Measurements from ENCODE around the gene HCLS1. TPM values are rescaled to one million over a fixed set of nuclear protein-coding genes. Genes with fewer than 3 reads are reported as not detected.

Gene HCLS1
- total and polyA plus RNA-seq, 2 donors from 2014 or later = 11.7 to 102 TPM

DNA sequence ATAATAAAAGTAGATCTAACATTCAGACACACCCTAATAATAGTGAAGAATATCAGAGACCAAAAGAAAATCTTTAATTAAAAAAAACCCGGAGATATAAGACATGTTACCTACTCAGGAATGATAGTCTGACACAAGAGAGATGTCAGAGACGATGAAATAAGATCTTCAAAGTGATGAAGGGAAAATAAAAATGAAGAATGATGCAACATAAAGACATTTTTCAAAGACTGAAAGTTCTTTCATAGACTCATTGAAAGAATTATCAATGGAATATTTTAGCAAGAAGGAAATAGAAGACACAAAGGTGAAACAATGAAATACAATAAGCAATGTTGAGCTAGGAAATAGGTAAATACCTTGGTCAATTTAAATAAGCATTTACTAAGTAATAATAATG is 19.6 kb downstream of the HCLS1 start:
- peaks cover 0 to 4% (median 3%) of the 10 kb centered on the region in 3 donors for H3K36me3 ChIP-seq (ENCODE audit: control insufficient read depth in 2 of 3, insufficient read depth in 3 of 3, low read length in 3 of 3)
- no peaks in the 10 kb centered on the region for H3K4me1 ChIP-seq (ENCODE audit: control insufficient read depth in 2 of 3, insufficient read depth in 2 of 3, low read depth in 1 of 3, low read length in 3 of 3)
- H3K9me3 ChIP-seq (ENCODE audit: control insufficient read depth in 2 of 3, insufficient read depth in 1 of 3, low read length in 3 of 3) = no peaks in the 10 kb centered on the region
- TF ChIP-seq, protein P1, sequence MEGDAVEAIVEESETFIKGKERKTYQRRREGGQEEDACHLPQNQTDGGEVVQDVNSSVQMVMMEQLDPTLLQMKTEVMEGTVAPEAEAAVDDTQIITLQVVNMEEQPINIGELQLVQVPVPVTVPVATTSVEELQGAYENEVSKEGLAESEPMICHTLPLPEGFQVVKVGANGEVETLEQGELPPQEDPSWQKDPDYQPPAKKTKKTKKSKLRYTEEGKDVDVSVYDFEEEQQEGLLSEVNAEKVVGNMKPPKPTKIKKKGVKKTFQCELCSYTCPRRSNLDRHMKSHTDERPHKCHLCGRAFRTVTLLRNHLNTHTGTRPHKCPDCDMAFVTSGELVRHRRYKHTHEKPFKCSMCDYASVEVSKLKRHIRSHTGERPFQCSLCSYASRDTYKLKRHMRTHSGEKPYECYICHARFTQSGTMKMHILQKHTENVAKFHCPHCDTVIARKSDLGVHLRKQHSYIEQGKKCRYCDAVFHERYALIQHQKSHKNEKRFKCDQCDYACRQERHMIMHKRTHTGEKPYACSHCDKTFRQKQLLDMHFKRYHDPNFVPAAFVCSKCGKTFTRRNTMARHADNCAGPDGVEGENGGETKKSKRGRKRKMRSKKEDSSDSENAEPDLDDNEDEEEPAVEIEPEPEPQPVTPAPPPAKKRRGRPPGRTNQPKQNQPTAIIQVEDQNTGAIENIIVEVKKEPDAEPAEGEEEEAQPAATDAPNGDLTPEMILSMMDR (IDR thresholded peaks at IDR 0.05; ENCODE audit: borderline replicate concordance, extremely low read depth, insufficient read depth) = no peak
- no peak overlapping the region for H3K9ac ChIP-seq (ENCODE audit: low read length in 3 of 3)
- FAIRE-seq = no peak
- intact Hi-C loops (cut with DNase I) = no loop called here
- no peaks in the 10 kb centered on the region for H3K27me3 ChIP-seq (ENCODE audit: control insufficient read depth, insufficient read depth, low read length)
- H3K27ac ChIP-seq (ENCODE audit: low read depth in 2 of 2, low read length in 2 of 2) = no peak overlapping the region
- H3K4me3 ChIP-seq (ENCODE audit: low read length in 3 of 3) = no peak overlapping the region
- no peak for DNase-seq

DNA sequence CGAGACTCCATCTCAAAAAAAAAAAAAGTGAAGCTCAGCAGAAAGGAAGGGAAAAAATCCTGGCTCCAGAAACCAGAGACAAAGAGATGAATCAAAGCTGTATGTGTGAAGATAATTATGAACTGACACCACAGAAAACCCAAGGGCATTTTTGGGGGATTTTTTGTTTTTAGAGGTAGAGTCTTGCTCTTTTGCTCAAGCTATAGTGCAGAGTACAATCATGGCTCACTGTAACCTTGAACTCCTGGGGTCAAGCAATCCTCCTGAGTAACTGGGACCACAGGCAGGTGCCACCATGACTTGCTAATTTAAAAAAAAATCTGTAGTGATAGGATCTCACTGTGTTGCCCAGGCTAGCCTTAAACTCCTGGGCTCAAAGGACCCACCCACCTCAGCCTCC is 22.8 kb downstream of the HCLS1 start:
- FAIRE-seq (no peak), DNase-seq (no peak)
- H3K27ac ChIP-seq (ENCODE audit: low read depth in 2 of 2, low read length in 2 of 2) = no peak overlapping the region
- H3K9ac ChIP-seq (ENCODE audit: low read length in 3 of 3) = no peak overlapping the region
- TF ChIP-seq, protein P1 (IDR thresholded peaks at IDR 0.05; ENCODE audit: borderline replicate concordance, extremely low read depth, insufficient read depth) = no peak
- no peaks in the 10 kb centered on the region for H3K9me3 ChIP-seq (ENCODE audit: control insufficient read depth in 2 of 3, insufficient read depth in 1 of 3, low read length in 3 of 3)
- H3K4me1 ChIP-seq (ENCODE audit: control insufficient read depth in 2 of 3, insufficient read depth in 2 of 3, low read depth in 1 of 3, low read length in 3 of 3) = no peaks in the 10 kb centered on the region
- H3K36me3 ChIP-seq (ENCODE audit: control insufficient read depth in 2 of 3, insufficient read depth in 3 of 3, low read length in 3 of 3) = no peaks in the 10 kb centered on the region
- intact Hi-C loops (cut with DNase I) = no loop called here
- H3K4me3 ChIP-seq (ENCODE audit: low read length in 3 of 3) = no peak overlapping the region
- H3K27me3 ChIP-seq (ENCODE audit: control insufficient read depth, insufficient read depth, low read length) = no peaks in the 10 kb centered on the region

DNA sequence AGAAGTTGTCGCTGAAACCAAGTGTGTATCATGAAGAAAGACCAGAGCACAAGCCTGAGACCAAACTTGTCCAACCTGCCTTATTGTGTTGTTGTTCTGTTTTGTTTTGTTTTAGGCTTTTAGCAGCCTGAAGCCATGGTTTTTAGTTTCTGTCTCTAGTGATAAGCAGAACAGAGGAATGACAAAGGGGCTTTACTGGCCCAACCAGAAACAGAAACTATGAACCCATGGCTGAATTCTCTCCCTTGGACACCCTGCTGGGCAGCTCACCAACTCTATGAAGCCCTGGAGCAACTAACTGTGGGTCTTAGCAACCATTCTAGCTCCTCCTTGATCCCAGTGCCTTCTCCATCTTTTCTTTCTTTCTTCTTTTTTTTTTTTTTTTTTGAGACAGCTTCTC is 30.3 kb downstream of the HCLS1 start:
- Histone ChIP-seq H3K4me1 (ENCODE audit: control insufficient read depth in 2 of 3, insufficient read depth in 2 of 3, low read depth in 1 of 3, low read length in 3 of 3) (no peaks in the 10 kb centered on the region), H3K4me3 (ENCODE audit: low read length in 3 of 3) (no peak overlapping the region), H3K9me3 (ENCODE audit: control insufficient read depth in 2 of 3, insufficient read depth in 1 of 3, low read length in 3 of 3) (no peaks in the 10 kb centered on the region), H3K27ac (ENCODE audit: low read depth in 2 of 2, low read length in 2 of 2) (no peak overlapping the region), H3K27me3 (ENCODE audit: control insufficient read depth, insufficient read depth, low read length) (no peaks in the 10 kb centered on the region), H3K9ac (ENCODE audit: low read length in 3 of 3) (no peak overlapping the region), H3K36me3 (ENCODE audit: control insufficient read depth in 2 of 3, insufficient read depth in 3 of 3, low read length in 3 of 3) (peaks cover 0 to 2% (median 0%) of the 10 kb centered on the region in 3 donors)
- no peak for FAIRE-seq
- intact Hi-C loops (cut with DNase I) = no loop called here
- no peak for DNase-seq
- TF ChIP-seq, protein P1 (IDR thresholded peaks at IDR 0.05; ENCODE audit: borderline replicate concordance, extremely low read depth, insufficient read depth) = no peak

DNA sequence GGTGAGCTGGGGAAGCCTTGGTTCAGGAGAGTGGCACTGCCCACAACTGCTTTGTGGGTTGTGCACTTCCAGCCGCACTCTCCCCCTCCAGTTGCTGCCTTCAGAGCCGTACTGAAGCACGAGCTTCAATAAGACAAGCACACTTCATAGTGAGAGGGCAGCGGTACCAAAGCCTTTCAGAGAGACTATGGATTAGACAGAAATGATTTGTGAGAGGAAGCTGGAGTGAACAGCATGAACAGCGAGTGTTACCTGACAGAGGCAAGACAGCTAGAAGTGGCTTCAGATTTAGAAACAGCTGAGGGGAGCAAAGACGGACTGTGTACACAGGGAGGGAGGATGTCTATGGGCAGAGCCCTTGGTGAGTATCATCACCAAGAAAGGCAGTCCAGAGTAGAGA is 31.1 kb downstream of the HCLS1 start:
- DNase-seq (no peak), FAIRE-seq (no peak)
- TF ChIP-seq, protein P1 (IDR thresholded peaks at IDR 0.05; ENCODE audit: borderline replicate concordance, extremely low read depth, insufficient read depth) = no peak
- H3K9ac ChIP-seq (ENCODE audit: low read length in 3 of 3) = no peak overlapping the region
- no peaks in the 10 kb centered on the region for H3K27me3 ChIP-seq (ENCODE audit: control insufficient read depth, insufficient read depth, low read length)
- intact Hi-C loops (cut with DNase I) = no loop called here
- no peaks in the 10 kb centered on the region for H3K9me3 ChIP-seq (ENCODE audit: control insufficient read depth in 2 of 3, insufficient read depth in 1 of 3, low read length in 3 of 3)
- H3K4me3 ChIP-seq (ENCODE audit: low read length in 3 of 3) = no peak overlapping the region
- H3K4me1 ChIP-seq (ENCODE audit: control insufficient read depth in 2 of 3, insufficient read depth in 2 of 3, low read depth in 1 of 3, low read length in 3 of 3) = no peaks in the 10 kb centered on the region
- no peak overlapping the region for H3K27ac ChIP-seq (ENCODE audit: low read depth in 2 of 2, low read length in 2 of 2)
- peaks cover 0 to 2% (median 0%) of the 10 kb centered on the region in 3 donors for H3K36me3 ChIP-seq (ENCODE audit: control insufficient read depth in 2 of 3, insufficient read depth in 3 of 3, low read length in 3 of 3)
